ENCODE results near the gene SAMD1. TPM values are rescaled to one million over a fixed set of nuclear protein-coding genes. Genes with fewer than 3 reads are reported as not detected.

SAMD1 gene
- polyA plus RNA-seq, 1 donor (not counting 4 experiments of a cell fraction or from before 2014, with no cell fraction given), result 5.3 TPM

DNA sequence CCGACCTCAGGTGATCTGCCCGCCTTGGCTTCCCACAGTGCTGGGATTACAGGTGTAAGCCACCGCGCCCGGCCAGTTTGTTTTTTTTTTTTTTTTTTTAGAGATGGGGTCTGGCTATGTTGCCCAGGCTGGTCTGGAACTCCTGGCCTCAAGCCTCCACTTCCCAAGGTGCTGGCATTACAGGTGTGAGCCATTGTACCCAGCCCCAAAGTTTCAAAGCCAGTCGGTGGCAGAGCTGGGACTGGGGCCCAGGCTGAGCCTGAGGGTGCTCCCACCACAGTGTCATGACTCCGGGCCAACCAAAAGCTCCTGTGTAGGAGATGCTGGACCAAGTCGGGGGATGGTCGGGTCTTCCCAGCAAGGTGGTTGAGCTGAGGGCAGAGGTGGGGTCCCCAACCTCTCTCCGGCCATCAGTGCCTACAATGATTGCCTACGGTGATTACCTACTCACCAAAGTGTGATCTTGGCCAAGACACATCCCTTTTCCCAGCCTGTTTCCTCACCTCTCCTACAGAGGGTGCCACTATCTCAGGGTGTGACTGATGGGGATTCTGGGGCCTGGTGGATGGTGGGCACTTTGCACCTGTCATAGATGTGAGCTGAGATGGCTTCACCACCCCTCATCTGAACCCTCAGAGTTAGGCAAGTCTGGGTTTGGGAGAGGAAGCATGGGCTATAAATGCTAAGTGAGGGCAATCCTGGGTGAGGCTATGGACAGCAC is 5.9 kb upstream of the SAMD1 start:
- Histone ChIP-seq H4K20me1 (ENCODE audit: control insufficient read depth, extremely low read depth, insufficient read depth, low read length) (no peaks in the 10 kb centered on the region), H3K79me2 (ENCODE audit: control insufficient read depth, insufficient read depth, low read length) (no peaks in the 10 kb centered on the region), H3K9ac (ENCODE audit: control insufficient read depth, extremely low read depth, insufficient read depth, low read length) (no peak overlapping the region), H3K27me3 (ENCODE audit: control insufficient read depth, extremely low read depth, insufficient read depth, low read length) (no peaks in the 10 kb centered on the region), H3K9me3 (ENCODE audit: control insufficient read depth, low read depth, low read length) (peaks cover 5% of the 10 kb centered on the region), H3K27ac (ENCODE audit: control insufficient read depth, insufficient read depth, low read length) (no peak overlapping the region), H3K9me1 (ENCODE audit: control insufficient read depth, extremely low read depth, insufficient read depth, low read length) (no peaks in the 10 kb centered on the region), H3K36me3 (ENCODE audit: control insufficient read depth in 2 of 2, extremely low read depth in 1 of 2, insufficient read depth in 2 of 2, low read length in 2 of 2) (peaks cover 10 to 18% of the 10 kb centered on the region in 2 experiments), H3K4me2 (ENCODE audit: control insufficient read depth, extremely low read depth, insufficient read depth, low read depth, low read length) (no peak overlapping the region), H3K4me3 (ENCODE audit: control insufficient read depth in 2 of 3, extremely low read depth in 1 of 3, insufficient read depth in 2 of 3, low read depth in 1 of 3, low read length in 3 of 3) (no peak overlapping the region), H2AFZ (ENCODE audit: control insufficient read depth, low read length) (no peak overlapping the region), H3K4me1 (ENCODE audit: control insufficient read depth, extremely low read depth, insufficient read depth, low read length) (no peaks in the 10 kb centered on the region)
- TF ChIP-seq, protein P1, sequence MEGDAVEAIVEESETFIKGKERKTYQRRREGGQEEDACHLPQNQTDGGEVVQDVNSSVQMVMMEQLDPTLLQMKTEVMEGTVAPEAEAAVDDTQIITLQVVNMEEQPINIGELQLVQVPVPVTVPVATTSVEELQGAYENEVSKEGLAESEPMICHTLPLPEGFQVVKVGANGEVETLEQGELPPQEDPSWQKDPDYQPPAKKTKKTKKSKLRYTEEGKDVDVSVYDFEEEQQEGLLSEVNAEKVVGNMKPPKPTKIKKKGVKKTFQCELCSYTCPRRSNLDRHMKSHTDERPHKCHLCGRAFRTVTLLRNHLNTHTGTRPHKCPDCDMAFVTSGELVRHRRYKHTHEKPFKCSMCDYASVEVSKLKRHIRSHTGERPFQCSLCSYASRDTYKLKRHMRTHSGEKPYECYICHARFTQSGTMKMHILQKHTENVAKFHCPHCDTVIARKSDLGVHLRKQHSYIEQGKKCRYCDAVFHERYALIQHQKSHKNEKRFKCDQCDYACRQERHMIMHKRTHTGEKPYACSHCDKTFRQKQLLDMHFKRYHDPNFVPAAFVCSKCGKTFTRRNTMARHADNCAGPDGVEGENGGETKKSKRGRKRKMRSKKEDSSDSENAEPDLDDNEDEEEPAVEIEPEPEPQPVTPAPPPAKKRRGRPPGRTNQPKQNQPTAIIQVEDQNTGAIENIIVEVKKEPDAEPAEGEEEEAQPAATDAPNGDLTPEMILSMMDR (optimal IDR thresholded peaks at IDR 0.05 in 1 of 3, IDR thresholded peaks at IDR 0.05 in 1 of 3, conservative IDR thresholded peaks at IDR 0.05 in 1 of 3; ENCODE audit: extremely low read depth in 1 of 3, insufficient read depth in 2 of 3, low read length in 3 of 3), result peak in 1 of 3 experiments; percentile 35
- no peak for TF ChIP-seq EZH2 (IDR thresholded peaks at IDR 0.05; ENCODE audit: low read length)
- DNase-seq (ENCODE audit: low read depth, low spot score) (no peak), FAIRE-seq (no peak)
- dilution Hi-C loops (cut with MboI; ENCODE audit: extremely low pct_ligation_motif_present, low sequenced_read_pairs), result no loop called here

DNA sequence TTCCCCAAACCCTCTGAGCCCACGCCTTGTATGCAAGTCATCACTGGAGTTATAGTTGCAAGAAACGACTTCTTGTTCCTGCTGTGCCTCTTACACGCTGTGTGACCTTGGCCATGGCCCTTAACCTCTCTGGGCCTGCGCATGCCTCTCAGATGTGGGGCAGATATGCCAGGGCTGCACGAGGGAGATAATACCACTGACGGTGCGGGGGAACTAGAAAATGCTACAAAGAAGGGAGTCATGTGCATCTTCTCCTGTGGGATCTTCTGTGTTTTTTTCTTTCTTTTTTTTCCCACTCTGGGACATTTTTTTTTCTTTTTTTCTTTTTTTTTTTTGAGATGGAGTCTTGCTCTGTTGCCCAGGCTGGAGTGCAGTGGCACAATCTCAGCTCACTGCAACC is 4.3 kb upstream of the SAMD1 start:
- Histone ChIP-seq H2AFZ (ENCODE audit: control insufficient read depth, low read length) (no peak overlapping the region), H3K9ac (ENCODE audit: control insufficient read depth, extremely low read depth, insufficient read depth, low read length) (no peak overlapping the region), H3K27me3 (ENCODE audit: control insufficient read depth, extremely low read depth, insufficient read depth, low read length) (no peaks in the 10 kb centered on the region), H3K4me2 (ENCODE audit: control insufficient read depth, extremely low read depth, insufficient read depth, low read depth, low read length) (no peak overlapping the region), H3K4me3 (ENCODE audit: control insufficient read depth in 2 of 3, extremely low read depth in 1 of 3, insufficient read depth in 2 of 3, low read depth in 1 of 3, low read length in 3 of 3) (no peak overlapping the region), H3K4me1 (ENCODE audit: control insufficient read depth, extremely low read depth, insufficient read depth, low read length) (no peaks in the 10 kb centered on the region), H3K9me1 (ENCODE audit: control insufficient read depth, extremely low read depth, insufficient read depth, low read length) (no peaks in the 10 kb centered on the region), H3K36me3 (ENCODE audit: control insufficient read depth in 2 of 2, extremely low read depth in 1 of 2, insufficient read depth in 2 of 2, low read length in 2 of 2) (peaks cover 10 to 13% of the 10 kb centered on the region in 2 experiments), H3K79me2 (ENCODE audit: control insufficient read depth, insufficient read depth, low read length) (no peaks in the 10 kb centered on the region), H4K20me1 (ENCODE audit: control insufficient read depth, extremely low read depth, insufficient read depth, low read length) (no peaks in the 10 kb centered on the region), H3K9me3 (ENCODE audit: control insufficient read depth, low read depth, low read length) (peaks cover 5% of the 10 kb centered on the region), H3K27ac (ENCODE audit: control insufficient read depth, insufficient read depth, low read length) (no peak overlapping the region)
- TF ChIP-seq, protein P1 (optimal IDR thresholded peaks at IDR 0.05 in 1 of 3, IDR thresholded peaks at IDR 0.05 in 1 of 3, conservative IDR thresholded peaks at IDR 0.05 in 1 of 3; ENCODE audit: extremely low read depth in 1 of 3, insufficient read depth in 2 of 3, low read length in 3 of 3), result no peak
- TF ChIP-seq EZH2 (IDR thresholded peaks at IDR 0.05; ENCODE audit: low read length), result no peak
- DNase-seq (ENCODE audit: low read depth, low spot score) (no peak), FAIRE-seq (no peak)
- dilution Hi-C loops (cut with MboI; ENCODE audit: extremely low pct_ligation_motif_present, low sequenced_read_pairs), result no loop called here
